ENCODE data around the gene EDEM2.
"Not testable (repeated sequence)": the region's sequence is repeated elsewhere in the genome, so short reads cannot be mapped to it uniquely, and the experiment has no call there.

Gene EDEM2

GRCh38 chr20:35080348-35080642 is 66.8 kb downstream of the EDEM2 start:
- DNase-seq = not testable (repeated sequence)

GRCh38 chr20:35079472-35080347 is 67.4 kb downstream of the EDEM2 start:
- DNase-seq = no peak

- DNase-seq = no peak
Measured at GRCh38 chr20:35077872-35078271, 69.3 kb downstream of the EDEM2 start.

DNA sequence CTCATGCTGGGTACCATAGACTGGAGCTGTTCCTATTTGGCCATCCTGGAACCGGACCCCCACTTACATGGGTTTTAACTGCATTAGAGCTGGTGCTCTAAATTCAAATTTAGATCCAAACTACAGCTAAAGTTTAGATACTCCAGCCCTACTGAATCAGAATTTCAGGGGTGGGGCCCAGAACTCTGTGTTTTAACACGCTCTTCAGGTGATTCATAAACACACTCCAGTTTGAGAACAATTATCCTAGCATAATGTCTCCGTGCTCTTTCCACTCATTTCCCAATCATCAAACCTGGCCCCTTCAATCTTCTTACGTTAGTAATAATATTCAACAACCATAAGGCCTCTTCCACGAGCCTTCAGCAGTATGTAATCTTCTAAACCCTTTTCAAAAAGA is 69.8 kb downstream of the EDEM2 start:
- no peak for DNase-seq

DNA sequence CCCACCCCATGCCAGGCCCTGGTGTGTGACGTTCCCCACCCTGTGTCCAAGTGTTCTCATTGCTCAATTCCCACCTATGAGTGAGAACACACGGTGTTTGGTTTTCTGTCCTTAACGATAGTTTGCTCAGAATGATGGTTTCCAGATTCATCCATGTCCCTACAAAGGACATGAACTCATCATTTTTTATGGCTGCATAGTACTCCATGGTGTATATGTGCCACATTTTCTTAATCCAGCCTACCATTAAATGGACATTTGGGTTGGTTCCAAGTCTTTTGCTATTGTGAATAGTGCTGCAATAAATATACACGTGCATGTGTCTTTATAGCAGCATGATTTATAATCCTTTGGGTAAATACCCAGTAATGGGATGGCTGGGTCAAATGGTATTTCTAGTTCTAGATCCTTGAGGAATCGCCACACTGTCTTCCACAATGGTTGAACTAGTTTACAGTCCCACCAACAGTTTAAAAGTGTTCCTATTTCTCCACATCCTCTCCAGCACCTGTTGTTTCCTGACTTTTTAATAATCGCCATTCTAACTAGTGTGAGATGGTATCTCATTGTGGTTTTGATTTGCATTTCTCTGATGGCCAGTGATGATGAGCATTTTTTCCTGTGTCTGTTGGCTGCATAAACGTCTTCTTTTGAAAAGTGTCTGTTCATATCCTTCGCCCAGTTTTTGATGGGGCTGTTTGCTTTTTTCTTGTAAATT is 75.5 kb downstream of the EDEM2 start:
- not testable (repeated sequence) for DNase-seq

GRCh38 chr20:35066194-35066593 is 80.9 kb downstream of the EDEM2 start:
- no peak for DNase-seq

Measured in NCI-H774 (cell line).